Right renal cortex interstitium (tissue), 3 donors: ENCODE data around the gene SUPT7L. TPM values are rescaled to one million over a fixed set of nuclear protein-coding genes. Genes with fewer than 3 reads are reported as not detected.
"Not testable (repeated sequence)": the region's sequence is repeated elsewhere in the genome, so short reads cannot be mapped to it uniquely, and the experiment has no call there.

Experiments
- DNase-seq, 3 donors: peaks; one replicate each; pipeline ENCODE4 v3.0.0-alpha.2; 2013; ENCODE audit warnings: low read depth in 3 of 3, low spot score in 2 of 3
- polyA plus RNA-seq, 3 donors: library from polyadenylated mRNA; unstranded; fragments of 120-200 nt; gene quantifications; one replicate each; pipeline ENCODE4 v1.2.1, GENCODE V29; 2013; ENCODE audit not compliant: insufficient read length in 3 of 3

SUPT7L gene
- polyA plus RNA-seq, 3 donors = 51.1 to 57.4 (median 53.9) TPM

DNA sequence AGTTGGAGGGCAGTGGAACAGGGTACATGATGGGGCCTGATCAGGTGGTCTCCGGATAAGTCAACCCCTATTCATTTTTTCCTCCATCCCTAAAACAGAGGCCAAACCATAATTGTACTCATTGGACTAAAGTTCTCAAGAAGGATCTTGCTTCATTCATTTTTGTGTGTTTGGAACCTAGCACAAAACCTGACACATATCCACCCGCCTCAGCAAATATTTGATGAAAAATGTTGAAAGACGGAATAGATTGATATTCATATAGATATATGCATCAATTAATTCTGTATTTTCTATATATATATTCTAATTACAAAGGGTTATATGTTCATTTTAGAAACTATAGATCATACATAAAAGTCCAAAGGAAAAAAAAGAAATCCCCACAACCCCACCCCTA lies 22.2 kb upstream of the SUPT7L start:
- no peak for DNase-seq

DNA sequence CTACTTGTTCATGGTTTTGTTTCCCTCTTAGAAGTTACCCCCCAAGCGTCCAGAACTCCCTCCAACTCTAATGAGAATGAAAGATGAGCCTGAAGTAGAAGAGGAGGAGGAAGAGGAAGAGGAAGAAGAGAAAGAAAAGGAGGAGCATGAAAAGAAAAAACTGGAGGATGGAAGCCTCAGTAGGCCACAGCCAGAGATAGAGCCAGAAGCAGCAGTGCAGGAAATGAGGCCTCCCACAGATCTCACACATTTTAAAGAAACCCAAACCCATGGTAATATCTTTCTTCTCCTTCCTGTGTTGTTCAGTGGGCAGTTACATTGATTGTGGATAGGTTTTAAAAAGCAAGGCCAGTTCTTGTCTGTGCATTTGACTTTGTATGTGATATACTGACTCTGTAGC lies 21.6 kb upstream of the SUPT7L start:
- DNase-seq = not testable (repeated sequence)

GRCh38 chr2:27683390-27684071 lies 20.1 kb upstream of the SUPT7L start:
- DNase-seq = peak; percentile 77 to 84 (median 77)

- not testable (repeated sequence) for DNase-seq
These were observed 18.9 kb upstream of the SUPT7L start for GRCh38 chr2:27682334-27682771.

- DNase-seq = no peak
These were observed 18.4 kb upstream of the SUPT7L start for GRCh38 chr2:27681841-27682240.

GRCh38 chr2:27680571-27680970 lies 17.2 kb upstream of the SUPT7L start:
- DNase-seq = no peak

- no peak for DNase-seq
These were observed 9.5 kb upstream of the SUPT7L start for GRCh38 chr2:27672723-27673486.

- no peak for DNase-seq
These were observed 7.8 kb upstream of the SUPT7L start for GRCh38 chr2:27671235-27671634.

GRCh38 chr2:27667446-27667845 lies 4.0 kb upstream of the SUPT7L start:
- DNase-seq = no peak

- no peak for DNase-seq
These were observed 1.4 kb upstream of the SUPT7L start for GRCh38 chr2:27664622-27665363.

DNA sequence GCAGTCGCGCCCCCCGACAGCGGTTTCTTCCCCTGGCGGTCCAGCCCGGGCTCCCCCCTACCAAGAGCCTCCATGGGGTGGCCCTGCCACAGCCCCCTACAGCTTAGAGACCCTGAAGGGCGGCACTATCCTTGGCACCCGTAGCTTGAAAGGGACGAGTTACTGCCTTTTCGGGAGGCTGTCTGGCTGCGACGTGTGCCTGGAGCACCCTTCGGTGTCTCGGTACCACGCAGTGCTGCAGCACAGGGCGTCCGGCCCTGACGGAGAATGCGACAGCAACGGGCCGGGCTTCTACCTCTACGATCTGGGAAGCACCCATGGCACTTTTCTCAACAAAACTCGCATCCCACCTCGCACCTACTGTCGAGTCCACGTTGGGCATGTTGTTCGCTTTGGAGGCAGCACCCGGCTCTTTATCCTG lies 750 bp upstream of the SUPT7L start:
- DNase-seq = no peak

GRCh38 chr2:27661371-27661770 lies 2.0 kb downstream of the SUPT7L start:
- no peak for DNase-seq

DNA sequence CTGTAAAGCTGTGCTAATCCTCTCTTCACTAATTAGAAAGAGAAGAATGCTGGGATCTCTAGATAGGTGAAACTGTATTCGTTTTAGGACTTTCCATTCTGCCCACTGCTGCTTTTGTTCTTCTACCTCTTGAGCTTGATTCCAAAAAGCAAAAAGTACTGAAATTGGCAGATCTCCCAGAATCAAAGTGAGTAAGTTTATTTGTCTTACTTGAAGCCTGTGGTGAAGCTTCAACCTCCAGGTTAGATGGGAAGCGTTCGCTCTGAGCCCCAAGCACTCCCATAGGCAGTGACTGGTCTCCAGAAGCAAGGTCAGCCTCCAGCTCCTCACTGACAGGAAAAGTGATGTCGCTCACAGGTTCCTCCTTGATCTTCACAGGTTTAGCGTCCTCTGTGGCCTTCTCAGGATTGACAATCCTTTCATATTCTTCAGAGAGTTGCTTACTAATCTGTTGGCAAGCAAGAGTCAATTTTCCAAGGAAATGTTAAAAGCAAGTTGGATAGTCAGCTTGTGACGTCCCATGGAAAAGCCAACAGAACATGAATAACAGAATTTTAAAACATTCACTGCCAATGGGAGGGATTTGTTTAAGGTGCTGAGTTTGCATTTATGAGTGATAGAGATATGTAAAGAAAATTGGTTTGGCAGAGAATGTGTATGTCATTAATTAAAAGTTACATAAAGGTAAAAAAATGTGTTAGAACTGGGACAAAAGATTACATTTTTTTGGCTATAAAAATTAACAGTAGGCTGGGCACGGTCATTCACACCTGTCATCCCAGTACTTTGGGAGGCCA lies 8.1 kb downstream of the SUPT7L start:
- no peak for DNase-seq

DNA sequence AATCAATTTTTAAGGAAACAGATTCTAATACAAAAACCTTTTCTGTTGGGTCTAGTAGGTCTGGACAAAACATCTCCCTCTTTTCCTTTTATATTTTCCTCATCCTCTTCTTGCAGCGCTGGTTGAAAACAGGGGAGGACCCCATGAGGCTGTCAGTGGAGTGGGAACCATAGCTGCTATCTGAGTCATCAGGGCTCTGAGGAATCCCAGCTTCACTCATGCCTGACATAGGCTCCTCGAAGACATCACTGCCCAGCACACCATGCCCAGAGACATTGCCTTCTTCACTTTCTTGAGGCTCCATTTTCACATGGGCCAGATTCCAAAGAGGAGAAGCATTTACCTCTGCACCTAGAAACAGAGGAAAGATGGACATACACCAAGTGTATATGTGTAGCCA lies 10.0 kb downstream of the SUPT7L start:
- no peak for DNase-seq

DNA sequence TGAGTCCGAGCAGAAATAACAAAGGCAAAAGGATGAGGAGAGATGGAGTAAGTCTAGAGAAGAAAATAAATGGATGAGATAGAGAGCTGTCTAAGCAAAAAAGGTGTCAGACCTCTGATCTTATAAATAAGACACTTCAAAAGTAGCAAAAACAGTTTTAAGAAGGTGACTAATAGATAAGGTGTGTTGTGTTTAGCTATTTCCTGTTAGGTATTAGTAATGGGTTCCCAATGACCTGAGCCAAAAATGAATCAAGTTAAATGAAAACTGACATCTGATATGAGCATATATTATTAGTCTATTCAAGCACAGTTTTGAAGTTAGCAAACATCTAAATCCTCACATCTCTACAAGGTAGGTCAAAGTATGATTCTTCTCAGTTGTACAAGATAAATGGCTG lies 10.6 kb downstream of the SUPT7L start:
- no peak for DNase-seq

DNA sequence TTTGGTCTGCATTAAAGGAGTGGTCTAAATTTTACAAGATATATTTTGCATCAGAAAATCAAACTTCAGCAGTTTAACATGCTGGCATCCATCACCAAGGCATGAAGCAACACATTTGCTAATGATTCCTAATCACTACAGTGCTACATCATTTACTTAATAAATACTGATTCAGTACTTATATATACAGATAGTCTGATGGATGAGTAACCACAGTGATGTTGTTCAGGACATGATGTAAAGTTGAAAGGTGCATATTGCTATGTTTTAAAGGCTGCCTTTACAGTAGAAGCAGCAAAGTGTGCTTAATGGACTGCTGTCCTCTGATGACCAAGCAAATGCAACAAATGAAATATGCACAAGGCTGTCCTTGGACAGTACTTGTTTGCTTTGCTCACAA lies 11.1 kb downstream of the SUPT7L start:
- no peak for DNase-seq

GRCh38 chr2:27651056-27651455 lies 12.4 kb downstream of the SUPT7L start:
- DNase-seq = no peak

GRCh38 chr2:27647737-27648136 lies 15.7 kb downstream of the SUPT7L start:
- no peak for DNase-seq

DNA sequence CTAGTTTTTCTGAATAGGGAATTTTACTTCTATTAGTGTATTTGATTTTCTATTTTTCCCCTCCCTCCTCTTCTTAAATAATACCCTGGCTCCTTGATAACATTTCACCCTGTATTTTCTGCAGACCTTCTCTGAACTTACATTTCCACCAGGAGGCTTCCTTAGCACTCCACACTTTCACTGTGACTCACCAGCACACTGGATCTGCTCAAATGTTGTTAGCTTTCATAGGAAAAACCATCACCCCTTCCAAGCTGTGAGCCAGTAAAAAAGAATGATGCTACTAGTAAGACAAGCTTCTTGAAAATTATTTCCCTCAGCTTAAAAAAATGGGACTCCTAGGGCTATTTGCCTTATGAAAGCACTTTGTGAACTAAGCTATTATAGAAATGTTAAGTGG lies 16.1 kb downstream of the SUPT7L start:
- DNase-seq = no peak

DNA sequence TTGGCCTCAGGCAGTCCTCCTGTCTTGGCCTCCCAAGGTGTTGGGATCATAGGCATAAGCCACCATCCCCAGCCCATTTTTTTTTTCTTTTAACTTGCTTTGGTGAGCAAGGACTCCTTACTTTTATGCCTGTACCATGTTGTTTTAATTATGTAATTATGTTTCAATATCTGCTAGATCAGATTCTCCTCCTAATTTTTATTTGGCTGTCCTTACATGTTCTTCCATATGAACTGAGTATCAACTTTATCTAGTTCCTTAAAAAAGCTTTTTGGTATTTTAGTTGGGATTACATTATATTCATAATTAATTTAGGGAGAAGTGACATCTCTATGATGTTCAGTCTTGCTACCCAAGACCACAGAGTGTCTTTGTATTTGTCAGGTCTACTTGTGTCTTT lies 18.2 kb downstream of the SUPT7L start:
- no peak for DNase-seq
